HEK293 (cell line): ENCODE data around the gene ADRM1.
A peak's percentile ranks its signal among the peaks of the same experiment; 100 is the strongest.

Source experiments
- CTCF ChIA-PET: fragments of 350-600 bp; formaldehyde crosslinking; extraction: SDS; loops from one replicate; lab custom pipeline; 2021; ENCODE audit warnings: antibody characterized with exemption; lab: Yijun Ruan, JAX
- POLR2A ChIA-PET: fragments of 300-600 bp; formaldehyde crosslinking; extraction: SDS; loops from one replicate; lab custom pipeline; 2020; ENCODE audit warnings: antibody characterized with exemption, inconsistent platforms; lab: Yijun Ruan, JAX
- H3K27ac ChIP-seq: fragments of 200-500 bp; sonication (Bioruptor generic); 2 replicates; pipeline ENCODE4 v1.5.1; 2014; ENCODE audit warnings: low read depth, low read length, control low read depth, inconsistent platforms; ENCODE audit errors: extremely low read depth
- H3K36me3 ChIP-seq, 2 experiments: fragments of 200-500 bp in 1 of 2; sonication (Bioruptor generic) in 1 of 2; 1 replicate in 1 of 2; 2 replicates in 1 of 2; pipeline ENCODE4 v1.5.1; 2014 to 2017; ENCODE audit warnings: inconsistent platforms in 2 of 2, low read length in 2 of 2; ENCODE audit not compliant: control insufficient read depth in 2 of 2, insufficient read depth in 1 of 2
- H3K4me1 ChIP-seq: fragments of 200-500 bp; sonication (Bioruptor generic); 2 replicates; pipeline ENCODE4 v1.5.1; 2014; ENCODE audit warnings: mild to moderate bottlenecking, low read length, inconsistent platforms; ENCODE audit not compliant: control insufficient read depth, insufficient read depth
- H3K4me3 ChIP-seq: 2 replicates; pipeline ENCODE4 v1.5.1; 2011; ENCODE audit warnings: low read depth, mild to moderate bottlenecking, control low read depth, low read length, moderate library complexity
- H3K9me3 ChIP-seq: fragments of 200-500 bp; sonication (Bioruptor generic); 2 replicates; pipeline ENCODE4 v1.5.1; 2014; ENCODE audit warnings: low read depth, low read length, inconsistent platforms; ENCODE audit not compliant: control insufficient read depth, insufficient read depth
- BCL11B ChIP-seq: fragments of 450-650 bp; formaldehyde crosslinking; IDR thresholded peaks from 2 replicates; pipeline ENCODE4 v1.5.1; 2016; ENCODE audit warnings: low read depth, missing biosample characterization, missing genetic modification characterization
- FEZF1 ChIP-seq: fragments of 450-650 bp; formaldehyde crosslinking; IDR thresholded peaks from 2 replicates; pipeline ENCODE4 v1.5.1; 2016; ENCODE audit warnings: missing biosample characterization, missing genetic modification characterization
- KLF8 ChIP-seq: fragments of 450-650 bp; formaldehyde crosslinking; IDR thresholded peaks from 2 replicates; pipeline ENCODE4 v1.5.1; 2016; ENCODE audit warnings: missing biosample characterization, missing genetic modification characterization
- KLF9 ChIP-seq: fragments of 450-650 bp; formaldehyde crosslinking; IDR thresholded peaks from 2 replicates; pipeline ENCODE4 v1.5.1; 2016; ENCODE audit warnings: missing biosample characterization, missing genetic modification characterization, low read depth
- OVOL3 ChIP-seq: fragments of 450-650 bp; formaldehyde crosslinking; IDR thresholded peaks from 2 replicates; pipeline ENCODE4 v1.5.1; 2016; ENCODE audit warnings: missing biosample characterization, missing genetic modification characterization
- PRDM1 ChIP-seq: fragments of 450-650 bp; formaldehyde crosslinking; IDR thresholded peaks from 2 replicates; pipeline ENCODE4; 2016; ENCODE audit warnings: missing biosample characterization, missing genetic modification characterization
- SP2 ChIP-seq: fragments of 450-650 bp; formaldehyde crosslinking; IDR thresholded peaks from 2 replicates; pipeline ENCODE4 v1.5.1; 2016; ENCODE audit warnings: missing biosample characterization, missing genetic modification characterization
- TCF7L2 ChIP-seq: IDR thresholded peaks from 2 replicates; pipeline ENCODE4 v1.6.1; 2011; ENCODE audit warnings: low read depth, mild to moderate bottlenecking, inconsistent platforms, low read length, moderate library complexity, borderline replicate concordance
- YY2 ChIP-seq: fragments of 450-650 bp; formaldehyde crosslinking; IDR thresholded peaks from 2 replicates; pipeline ENCODE4 v1.5.1; 2016; ENCODE audit warnings: missing biosample characterization, missing genetic modification characterization
- ZBTB20 ChIP-seq: fragments of 450-650 bp; formaldehyde crosslinking; IDR thresholded peaks from 2 replicates; pipeline ENCODE4 v1.5.1; 2016; ENCODE audit warnings: missing biosample characterization, missing genetic modification characterization
- ZNF366 ChIP-seq: fragments of 450-650 bp; formaldehyde crosslinking; conservative IDR thresholded peaks from 2 replicates; pipeline ENCODE4 v1.5.1; 2016; ENCODE audit warnings: missing biosample characterization, missing genetic modification characterization
- ZNF514 ChIP-seq: fragments of 450-650 bp; formaldehyde crosslinking; IDR thresholded peaks from 2 replicates; pipeline ENCODE4 v1.5.1; 2016; ENCODE audit warnings: missing biosample characterization, missing genetic modification characterization
- ZNF529 ChIP-seq: fragments of 450-650 bp; formaldehyde crosslinking; IDR thresholded peaks from 2 replicates; pipeline ENCODE4 v1.5.1; 2017; ENCODE audit warnings: missing genetic modification characterization, missing biosample characterization; ENCODE audit not compliant: insufficient replicate concordance
- ZNF621 ChIP-seq: fragments of 450-650 bp; formaldehyde crosslinking; IDR thresholded peaks from 2 replicates; pipeline ENCODE4 v1.5.1; 2017; ENCODE audit warnings: missing biosample characterization, missing genetic modification characterization
- ZNF660 ChIP-seq: fragments of 450-650 bp; IDR thresholded peaks from 2 replicates; pipeline ENCODE4 v1.5.1; 2018; ENCODE audit warnings: missing biosample characterization, mild to moderate bottlenecking, missing genetic modification characterization
- ZNF785 ChIP-seq: fragments of 450-650 bp; formaldehyde crosslinking; IDR thresholded peaks from 2 replicates; pipeline ENCODE4 v1.5.1; 2016; ENCODE audit warnings: missing biosample characterization, missing genetic modification characterization
- ZSCAN30 ChIP-seq: fragments of 450-650 bp; IDR thresholded peaks from 2 replicates; pipeline ENCODE4 v1.5.1; 2018; ENCODE audit warnings: missing biosample characterization, mild to moderate bottlenecking, missing genetic modification characterization, moderate library complexity
- TF ChIP-seq, protein P1 (sequence below): fragments of 450-650 bp; formaldehyde crosslinking; IDR thresholded peaks from 2 replicates; pipeline ENCODE4 v1.5.1; 2016; ENCODE audit warnings: missing biosample characterization, missing genetic modification characterization

ADRM1 gene

DNA sequence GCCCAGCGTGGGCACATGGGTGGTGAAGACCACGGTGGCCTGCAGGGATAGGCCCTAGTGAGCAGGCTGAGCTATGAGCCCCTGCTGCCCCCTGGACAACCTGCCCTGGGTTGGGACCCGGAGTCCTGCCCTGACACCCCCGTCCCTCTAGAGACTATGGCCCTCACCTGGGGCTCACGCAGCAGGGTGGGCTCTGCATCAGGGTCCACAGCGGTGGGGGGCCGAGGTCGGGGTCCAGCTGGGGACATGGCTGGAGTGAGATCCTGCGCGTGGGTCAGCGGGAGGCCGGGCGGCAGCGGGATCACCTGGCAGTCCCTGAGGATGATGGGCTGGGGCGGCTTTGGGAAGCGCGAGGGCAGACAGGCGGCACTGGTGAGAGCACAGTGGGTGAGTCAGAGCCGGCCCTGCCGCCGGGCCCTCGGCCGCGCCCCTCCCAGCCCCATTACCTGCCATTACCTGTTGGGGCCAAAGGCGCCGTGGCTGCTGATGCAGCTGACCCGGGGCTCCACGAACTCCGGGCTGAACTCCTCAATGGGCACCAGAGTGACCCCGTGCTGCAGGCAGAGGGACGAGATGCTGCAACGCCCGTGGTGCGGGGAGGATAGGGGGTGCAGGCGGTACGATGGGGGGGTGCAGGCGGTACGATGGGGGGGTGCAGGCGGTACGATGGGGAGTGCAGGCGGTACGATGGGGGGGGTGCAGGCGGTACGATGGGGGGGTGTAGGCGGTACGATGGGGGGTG is 27.9 kb downstream of the ADRM1 start:
- H3K36me3 ChIP-seq = peaks cover 0 to 85% of the 10 kb centered on the region in 2 experiments; a peak in 2 of 3 replicates
- no peak overlapping the region for H3K27ac ChIP-seq
- ChIA-PET POLR2A (interaction anchor here (0.7 kb wide), 1 partner anchor 14 kb away, joined by 4 read pairs; no protein-coding TSS in a partner anchor), CTCF (interaction anchor here (0.5 kb wide), 1 partner anchor 37 kb away, joined by 3 read pairs; no protein-coding TSS in a partner anchor)
- H3K4me1 ChIP-seq = no peaks in the 10 kb centered on the region
- no peaks in the 10 kb centered on the region for H3K9me3 ChIP-seq
- no peak for TF ChIP-seq FEZF1 (tag by site-specific recombination)
- TF ChIP-seq ZNF514 (tag by site-specific recombination) = no peak
- TF ChIP-seq ZNF660 (tag by site-specific recombination) = no peak
- TF ChIP-seq SP2 = no peak
- no peak for TF ChIP-seq BCL11B (tag by site-specific recombination)
- H3K4me3 ChIP-seq = no peak overlapping the region

DNA sequence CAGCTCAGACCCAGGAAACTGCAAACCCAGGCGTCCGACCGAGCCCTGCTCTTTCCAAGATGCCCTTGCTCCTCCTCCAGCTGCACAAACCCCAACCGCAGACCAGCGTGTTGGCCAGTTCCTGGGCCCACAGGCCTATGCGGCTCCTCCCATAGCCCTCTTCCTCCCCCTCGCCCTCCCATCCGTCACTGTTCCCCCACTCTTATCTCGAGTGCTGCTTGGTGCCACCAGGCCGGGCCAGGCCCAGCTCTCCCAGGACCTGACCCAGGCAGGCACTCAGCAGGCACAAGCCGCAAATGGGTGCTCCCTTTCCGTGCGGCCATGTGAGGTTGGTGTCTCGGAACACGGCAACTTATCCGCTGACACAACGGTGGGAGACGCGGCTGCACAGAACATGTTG is 28.6 kb downstream of the ADRM1 start:
- Histone ChIP-seq H3K36me3 (peaks cover 0 to 84% of the 10 kb centered on the region in 2 experiments; a peak in 2 of 3 replicates), H3K4me3 (no peak overlapping the region), H3K9me3 (no peaks in the 10 kb centered on the region), H3K4me1 (no peaks in the 10 kb centered on the region), H3K27ac (no peak overlapping the region)
- TF ChIP-seq YY2 (tag by site-specific recombination) = no peak
- TF ChIP-seq KLF8 = no peak
- no peak for TF ChIP-seq ZSCAN30
- no peak for TF ChIP-seq TCF7L2
- TF ChIP-seq ZBTB20 = no peak
- no peak for TF ChIP-seq ZNF621
- TF ChIP-seq ZNF785 (tag by site-specific recombination) = no peak
- no peak for TF ChIP-seq PRDM1
- TF ChIP-seq ZNF366 = no peak
- TF ChIP-seq, protein P1, sequence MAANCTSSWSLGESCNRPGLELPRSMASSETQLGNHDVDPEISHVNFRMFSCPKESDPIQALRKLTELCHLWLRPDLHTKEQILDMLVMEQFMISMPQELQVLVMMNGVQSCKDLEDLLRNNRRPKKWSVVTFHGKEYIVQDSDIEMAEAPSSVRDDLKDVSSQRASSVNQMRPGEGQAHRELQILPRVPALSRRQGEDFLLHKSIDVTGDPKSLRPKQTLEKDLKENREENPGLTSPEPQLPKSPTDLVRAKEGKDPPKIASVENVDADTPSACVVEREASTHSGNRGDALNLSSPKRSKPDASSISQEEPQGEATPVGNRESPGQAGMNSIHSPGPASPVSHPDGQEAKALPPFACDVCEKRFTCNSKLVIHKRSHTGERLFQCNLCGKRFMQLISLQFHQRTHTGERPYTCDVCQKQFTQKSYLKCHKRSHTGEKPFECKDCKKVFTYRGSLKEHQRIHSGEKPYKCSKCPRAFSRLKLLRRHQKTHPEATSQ (tag by site-specific recombination) = no peak
- no peak for TF ChIP-seq ZNF660 (tag by site-specific recombination)
- ChIA-PET POLR2A (interaction anchor here (0.7 kb wide), 1 partner anchor 13 kb away, joined by 4 read pairs; no protein-coding TSS in a partner anchor), CTCF (interaction anchor here (1.5 kb wide), 1 partner anchor 51 kb away, joined by 5 read pairs; no protein-coding TSS in a partner anchor)

DNA sequence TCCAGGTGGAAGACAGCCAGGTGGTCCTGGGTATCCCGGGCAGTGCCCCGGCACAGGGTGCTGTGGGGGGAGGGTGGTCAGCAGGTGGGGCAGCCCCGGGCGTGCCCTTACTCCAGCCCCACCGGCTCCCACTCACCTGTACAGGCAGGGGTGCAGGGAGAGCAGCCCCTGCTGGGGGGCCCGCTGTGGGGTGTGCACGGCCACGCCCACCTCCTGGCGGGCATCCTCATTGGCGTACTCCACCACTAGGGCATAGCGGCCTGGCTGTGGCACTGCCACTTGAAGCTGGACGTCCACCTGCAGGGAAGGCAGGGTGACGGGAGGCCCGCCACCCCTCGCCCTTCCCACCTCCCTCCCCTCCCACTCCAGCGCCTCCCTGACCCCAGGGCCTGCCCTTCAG is 29.6 kb downstream of the ADRM1 start:
- no peak overlapping the region for H3K27ac ChIP-seq
- TF ChIP-seq ZNF529 (tag by site-specific recombination) = no peak
- peak; percentile 61; the same call in 1 of the 2 replicates for TF ChIP-seq KLF9 (tag by site-specific recombination)
- TF ChIP-seq OVOL3 (tag by site-specific recombination) = no peak
- CTCF ChIA-PET = interaction anchor here (0.6 to 1.5 kb wide), 2 partner anchors 46 to 50 kb away, joined by 3 to 5 read pairs; no protein-coding TSS in a partner anchor
- H3K4me3 ChIP-seq = no peak overlapping the region
- POLR2A ChIA-PET = no interaction called here
- no peaks in the 10 kb centered on the region for H3K4me1 ChIP-seq
- H3K36me3 ChIP-seq = peaks cover 0 to 84% of the 10 kb centered on the region in 2 experiments; a peak in 2 of 3 replicates
- no peaks in the 10 kb centered on the region for H3K9me3 ChIP-seq
